Measurements from ENCODE around the gene MCM3.

MCM3 gene

GRCh38 chr6:52243282-52243893 lies 41.2 kb downstream of the MCM3 start:
- no peak for DNase-seq (ENCODE audit: low read depth)
- TF ChIP-seq CTCF (IDR thresholded peaks at IDR 0.05; ENCODE audit: low read depth, low read length, missing control alignments) = no peak
- no peak overlapping the region for H3K4me3 ChIP-seq (ENCODE audit: low read depth, low read length)

GRCh38 chr6:52241819-52242218 lies 42.7 kb downstream of the MCM3 start:
- no peak for DNase-seq (ENCODE audit: low read depth)
- no peak for TF ChIP-seq CTCF (IDR thresholded peaks at IDR 0.05; ENCODE audit: low read depth, low read length, missing control alignments)
- H3K4me3 ChIP-seq (ENCODE audit: low read depth, low read length) = no peak overlapping the region

- DNase-seq (ENCODE audit: low read depth) = peak; percentile 53
- peak; percentile 80 for TF ChIP-seq CTCF (IDR thresholded peaks at IDR 0.05; ENCODE audit: low read depth, low read length, missing control alignments)
- H3K4me3 ChIP-seq (ENCODE audit: low read depth, low read length) = no peak overlapping the region
These were observed 50.3 kb downstream of the MCM3 start for GRCh38 chr6:52233975-52234823.

- no peak overlapping the region for H3K4me3 ChIP-seq (ENCODE audit: low read depth, low read length)
- DNase-seq (ENCODE audit: low read depth) = no peak
- TF ChIP-seq CTCF (IDR thresholded peaks at IDR 0.05; ENCODE audit: low read depth, low read length, missing control alignments) = no peak
These were observed 51.5 kb downstream of the MCM3 start for GRCh38 chr6:52233005-52233404.

GRCh38 chr6:52231406-52232127 lies 53.0 kb downstream of the MCM3 start:
- H3K4me3 ChIP-seq (ENCODE audit: low read depth, low read length) = no peak overlapping the region
- no peak for DNase-seq (ENCODE audit: low read depth)
- no peak for TF ChIP-seq CTCF (IDR thresholded peaks at IDR 0.05; ENCODE audit: low read depth, low read length, missing control alignments)

GRCh38 chr6:52230685-52231084 lies 53.9 kb downstream of the MCM3 start:
- no peak for TF ChIP-seq CTCF (IDR thresholded peaks at IDR 0.05; ENCODE audit: low read depth, low read length, missing control alignments)
- DNase-seq (ENCODE audit: low read depth) = no peak
- no peak overlapping the region for H3K4me3 ChIP-seq (ENCODE audit: low read depth, low read length)

Data from GM12864 (cell line).